Endothelial cell of umbilical vein (primary cell): ENCODE data around the gene DPF3. TPM values are rescaled to one million over a fixed set of nuclear protein-coding genes. Genes with fewer than 3 reads are reported as not detected.
A peak's percentile ranks its signal among the peaks of the same experiment; 100 is the strongest.

Experiments used
- BruUV-seq: library from RNA; stranded (reverse); fragments of 400-500 nt; replicated peaks from 2 replicates; lab custom pipeline; 2021; lab: Mats Ljungman, UMichigan
- CTCF ChIA-PET: fragments of 300-600, 350-600 bp; sonication (Branson Sonifier 250); formaldehyde crosslinking; loops from one replicate; lab custom pipeline; 2021; ENCODE audit warnings: antibody characterized with exemption, inconsistent platforms; lab: Charles Lee
- POLR2A ChIA-PET: fragments of 300-600, 350-600 bp; sonication (Branson Sonifier 250); formaldehyde crosslinking; loops from one replicate; lab custom pipeline; 2021; ENCODE audit warnings: antibody characterized with exemption, inconsistent platforms; lab: Charles Lee
- DNase-seq: peaks from one replicate; pipeline ENCODE4 v3.0.0-alpha.2; 2011; ENCODE audit warnings: low read depth, low spot score
- FAIRE-seq: peaks from 2 replicates; lab custom pipeline; 2011; peaks lifted over from hg19 to GRCh38; lab: Jason Lieb, UNC
- H2AFZ ChIP-seq: 2 replicates; pipeline ENCODE4 v1.6.0; 2012; ENCODE audit warnings: low read depth, low read length, control low read depth, inconsistent platforms
- H3K27ac ChIP-seq: 2 replicates; pipeline ENCODE4 v1.5.1; 2011; ENCODE audit warnings: low read depth, mild to moderate bottlenecking, control low read depth, low read length, moderate library complexity; ENCODE audit not compliant: insufficient read depth
- H3K27me3 ChIP-seq, 2 experiments: 2 replicates each; pipeline versions ENCODE4 v1.6.0 to v1.6.1; 2011; ENCODE audit warnings: low read length in 2 of 2, mixed read lengths in 1 of 2; ENCODE audit not compliant: control insufficient read depth in 2 of 2, insufficient read depth in 2 of 2
- H3K36me3 ChIP-seq, 2 experiments: 2 replicates in 1 of 2; 3 replicates in 1 of 2; pipeline ENCODE4 v1.5.1; 2011; ENCODE audit warnings: low read length in 2 of 2, mild to moderate bottlenecking in 1 of 2, moderate library complexity in 1 of 2; ENCODE audit not compliant: control insufficient read depth in 2 of 2, insufficient read depth in 2 of 2; ENCODE audit errors: extremely low read depth in 1 of 2
- H3K4me1 ChIP-seq: 3 replicates; pipeline ENCODE4 v1.5.1; 2011; ENCODE audit warnings: mild to moderate bottlenecking, low read length; ENCODE audit not compliant: control insufficient read depth, insufficient read depth; ENCODE audit errors: extremely low read depth
- H3K4me2 ChIP-seq: 2 replicates; pipeline ENCODE4 v1.6.1; 2011; ENCODE audit warnings: low read length, control low read depth, mixed read lengths; ENCODE audit not compliant: insufficient read depth
- H3K4me3 ChIP-seq, 3 experiments: fragments of 200-600 bp in 1 of 3; sonication (generic), shearing (Covaris generic) in 1 of 3; replicated peaks in 1 of 3; 2 replicates each; pipeline ENCODE4 v1.5.1; 2011 to 2016; ENCODE audit warnings: control low read depth in 3 of 3, low read length in 3 of 3, mild to moderate bottlenecking in 2 of 3, inconsistent platforms in 1 of 3, low read depth in 1 of 3, moderate library complexity in 1 of 3; ENCODE audit not compliant: insufficient read depth in 1 of 3
- H3K79me2 ChIP-seq: 2 replicates; pipeline ENCODE4 v1.6.0; 2012; ENCODE audit warnings: low read length, inconsistent platforms; ENCODE audit not compliant: control insufficient read depth, insufficient read depth
- H3K9ac ChIP-seq: replicated peaks from 2 replicates; pipeline ENCODE3; 2011; ENCODE audit warnings: low read length, control low read depth; ENCODE audit not compliant: insufficient read depth; ENCODE audit errors: extremely low read depth
- H3K9me1 ChIP-seq: replicated peaks from 3 replicates; pipeline ENCODE4 v1.6.0; 2011; ENCODE audit warnings: mild to moderate bottlenecking, low read length; ENCODE audit not compliant: control insufficient read depth, insufficient read depth; ENCODE audit errors: extremely low read depth
- H3K9me3 ChIP-seq: replicated peaks from 2 replicates; pipeline ENCODE4 v1.5.1; 2012; ENCODE audit warnings: low read length, inconsistent platforms; ENCODE audit not compliant: control insufficient read depth, insufficient read depth
- H4K20me1 ChIP-seq: replicated peaks from 2 replicates; pipeline ENCODE3; 2011; ENCODE audit warnings: mild to moderate bottlenecking, low read length; ENCODE audit not compliant: control insufficient read depth, insufficient read depth; ENCODE audit errors: extremely low read depth
- CTCF ChIP-seq, 2 donors: IDR thresholded peaks; 1 replicate in 1 of 2; 2 replicates in 1 of 2; pipeline ENCODE4 v1.5.1; 2011; ENCODE audit warnings: low read length in 2 of 2, mild to moderate bottlenecking in 2 of 2, moderate library complexity in 2 of 2, control low read depth in 1 of 2, inconsistent platforms in 1 of 2, low read depth in 1 of 2; ENCODE audit not compliant: insufficient read depth in 1 of 2; ENCODE audit errors: extremely low read depth in 1 of 2
- EZH2 ChIP-seq: IDR thresholded peaks from 2 replicates; pipeline ENCODE4 v1.6.1; 2012; ENCODE audit warnings: borderline replicate concordance, low read depth, mild to moderate bottlenecking, moderate library complexity, low read length, inconsistent platforms; ENCODE audit not compliant: severe bottlenecking
- FOS ChIP-seq: IDR thresholded peaks from 2 replicates; pipeline ENCODE4 v1.6.1; 2011; ENCODE audit warnings: mild to moderate bottlenecking, low read length, moderate library complexity, borderline replicate concordance; ENCODE audit not compliant: insufficient read depth
- GATA2 ChIP-seq: IDR thresholded peaks from 2 replicates; pipeline ENCODE4 v1.7.0; 2011; ENCODE audit warnings: low read depth, mild to moderate bottlenecking, moderate library complexity, mixed read lengths, low read length; ENCODE audit not compliant: insufficient read length, insufficient read depth
- JUN ChIP-seq: IDR thresholded peaks from 2 replicates; pipeline ENCODE4 v1.6.1; 2011; ENCODE audit warnings: borderline replicate concordance, low read depth; ENCODE audit not compliant: insufficient read length, insufficient read depth
- MYC ChIP-seq: IDR thresholded peaks from one replicate; pipeline ENCODE4 v1.6.1; 2011; ENCODE audit warnings: mild to moderate bottlenecking, low read depth, low read length
- POLR2A ChIP-seq: IDR thresholded peaks from 2 replicates; pipeline ENCODE4 v1.6.1; 2012; ENCODE audit warnings: low read depth, mild to moderate bottlenecking, control low read depth, low read length
- POLR2AphosphoS5 ChIP-seq: IDR thresholded peaks from 2 replicates; pipeline ENCODE4 v1.6.1; 2012; ENCODE audit warnings: low read depth, mild to moderate bottlenecking, control low read depth, low read length, moderate library complexity; ENCODE audit not compliant: insufficient read depth
- dilution Hi-C: fragments of 300-500 bp; cut with MboI; formaldehyde crosslinking; loops from one replicate; pipeline ENCODE4 v1.15.0; 2019; ENCODE audit warnings: low sequenced_read_pairs; ENCODE audit not compliant: extremely low pct_ligation_motif_present
- intact Hi-C: fragments of 100-400 bp; cut with micrococcal nuclease; formaldehyde crosslinking; loops from one replicate; pipeline ENCODE4 v1.10.0; 2022
- polyA plus RNA-seq, 4 experiments: library from polyadenylated mRNA; depleted of rRNA in 3 of 4; stranded (reverse) in 3 of 4; unstranded in 1 of 4; fragments of >200 nt; gene quantifications; 2 replicates each; pipeline versions ENCODE4 v1.2.1 to v1.2.3, GENCODE V29; 2011 to 2012; ENCODE audit warnings: missing spikeins in 1 of 4
- total RNA-seq: library from RNA; stranded (reverse); gene quantifications from 2 replicates; pipeline ENCODE4 v1.2.3, GENCODE V29; 2021

Gene DPF3
- total and polyA plus RNA-seq, 2 donors (not counting 3 experiments of a cell fraction or from before 2014, with no cell fraction given): 2.4 to 3.5 TPM

- FAIRE-seq: no peak
- CTCF ChIA-PET: interaction anchor here (1.1 to 1.3 kb wide), 2 partner anchors 93 to 147 kb away, joined by 3 to 4 read pairs; partner anchors contain the start of gene DPF3
Observed at GRCh38 chr14:72800848-72801370, 93.0 kb downstream of the DPF3 start.

More at GRCh38 chr14:72800848-72801370, 93.0 kb downstream of the DPF3 start:
- peaks cover 2% of the 10 kb centered on the region for H3K79me2 ChIP-seq
- no peaks in the 10 kb centered on the region for H3K27me3 ChIP-seq
- dilution Hi-C loops: no loop called here
- no peak for TF ChIP-seq JUN
- TF ChIP-seq GATA2: no peak
- TF ChIP-seq MYC: no peak
- TF ChIP-seq POLR2AphosphoS5: no peak
- no peak for TF ChIP-seq CTCF (IDR thresholded peaks at IDR 0.05; ENCODE audit: extremely low read depth in 1 of 2, insufficient read depth in 1 of 2, low read depth in 1 of 2, low read length in 2 of 2)
- no peak for TF ChIP-seq FOS
- TF ChIP-seq POLR2A: no peak
- no peak for TF ChIP-seq EZH2
- peak overlapping the region; percentile 95 for H3K27ac ChIP-seq
- intact Hi-C loops: loop anchor here (1.0 to 2.0 kb wide), 5 partner anchors 83 to 284 kb away; partner anchors contain the start of gene DPF3
- no peaks in the 10 kb centered on the region for H4K20me1 ChIP-seq
- no peak overlapping the region for H3K4me2 ChIP-seq
- DNase-seq: no peak
- peak overlapping the region; percentile 21 for H3K9ac ChIP-seq
- H3K36me3 ChIP-seq: no peaks in the 10 kb centered on the region
- H3K9me1 ChIP-seq: no peaks in the 10 kb centered on the region
- H2AFZ ChIP-seq: no peak overlapping the region
- H3K4me1 ChIP-seq: peaks cover 22% of the 10 kb centered on the region
- BruUV-seq: no TSS peak
- no peaks in the 10 kb centered on the region for H3K9me3 ChIP-seq
- POLR2A ChIA-PET: no interaction called here
- no peak overlapping the region for H3K4me3 ChIP-seq
